SK-N-MC (cell line): ENCODE data around the gene GPR157.

Experiments
- EZH2 ChIP-seq: fragments of 200-600 bp; sonication (generic); IDR thresholded peaks from one replicate; pipeline ENCODE4 v1.6.1; 2017; ENCODE audit warnings: antibody characterized with exemption
- FOXP2 ChIP-seq: optimal IDR thresholded peaks from 2 replicates; pipeline ENCODE3; 2011; ENCODE audit warnings: mild to moderate bottlenecking, moderate library complexity; ENCODE audit not compliant: insufficient read depth; ENCODE audit errors: extremely low read length, control extremely low read depth
- POLR2AphosphoS5 ChIP-seq: IDR thresholded peaks from 2 replicates; pipeline ENCODE4 v1.6.1; 2012; ENCODE audit warnings: mild to moderate bottlenecking, low read depth, low read length, borderline replicate concordance

DNA sequence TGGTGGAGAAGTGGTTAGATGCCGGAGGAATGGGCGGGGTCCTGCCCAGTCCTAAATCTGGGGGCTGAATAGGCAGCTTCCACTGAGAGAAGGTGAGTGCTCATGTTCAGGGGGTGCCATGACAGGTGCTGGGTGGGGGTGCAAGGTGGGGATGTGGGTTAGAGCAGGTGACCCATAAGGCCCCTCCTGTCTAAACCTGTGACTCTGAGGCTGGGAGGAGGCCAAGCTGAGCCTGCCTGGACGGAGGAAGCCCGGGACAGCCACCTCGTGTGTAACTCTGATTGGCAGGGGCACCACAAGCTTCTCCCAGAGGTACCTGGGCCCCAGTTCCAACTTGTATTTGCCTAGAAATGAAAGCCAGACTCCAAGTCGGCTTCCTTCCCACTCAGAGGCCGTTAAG lies 10.7 kb downstream of the GPR157 start:
- TF ChIP-seq EZH2 (no peak), POLR2AphosphoS5 (no peak), FOXP2 (no peak)
